A673 (cell line): ENCODE results near the gene SCAMP3.

Experiments
- EZH2 ChIP-seq: fragments of 200-600 bp; sonication (generic); IDR thresholded peaks from 2 replicates; pipeline ENCODE4 v1.6.1; 2017; ENCODE audit warnings: borderline replicate concordance, low read depth, mild to moderate bottlenecking, mixed read lengths, antibody characterized with exemption, low read length; ENCODE audit not compliant: poor library complexity, severe bottlenecking
- TF ChIP-seq, protein P1 (sequence below): fragments of 300-800, 200-600 bp; sonication (generic); conservative IDR thresholded peaks from 2 replicates; pipeline ENCODE4 v1.5.1; 2017; ENCODE audit warnings: low read depth, mild to moderate bottlenecking, antibody characterized with exemption, low read length, moderate library complexity, mixed read lengths

DNA sequence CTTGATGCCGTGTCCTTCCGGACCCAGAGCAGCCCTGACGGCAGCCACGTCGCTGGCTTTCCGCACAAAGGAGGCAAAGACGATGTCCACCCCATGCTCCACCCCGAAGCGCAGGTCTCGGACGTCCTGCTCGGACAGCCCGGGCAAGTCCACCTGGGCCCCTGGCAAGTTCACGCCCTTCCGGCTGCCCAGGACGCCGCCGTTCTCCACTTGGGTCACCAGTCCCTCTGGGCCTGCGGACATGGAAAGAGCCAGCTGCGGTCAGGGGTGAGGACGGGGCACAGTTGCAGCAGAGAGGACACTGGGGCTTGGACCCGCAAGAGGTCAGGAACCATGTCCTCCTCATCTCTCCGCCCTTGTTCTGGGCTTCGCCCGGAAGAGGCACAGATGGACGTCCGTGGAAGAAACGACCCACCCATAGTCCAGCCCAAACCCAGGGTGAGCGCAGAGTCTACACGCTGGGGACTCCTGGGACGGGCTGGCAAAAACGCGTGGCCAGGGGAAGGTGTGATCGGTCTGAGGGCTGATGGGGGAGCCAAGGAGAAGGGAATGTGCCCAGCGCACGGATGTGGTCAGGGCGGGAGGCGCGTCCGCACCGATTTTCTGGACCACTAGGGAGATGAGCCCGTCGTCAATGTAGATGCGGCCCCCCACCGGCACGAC, 32.5 kb upstream of the SCAMP3 start:
- TF ChIP-seq, protein P1, sequence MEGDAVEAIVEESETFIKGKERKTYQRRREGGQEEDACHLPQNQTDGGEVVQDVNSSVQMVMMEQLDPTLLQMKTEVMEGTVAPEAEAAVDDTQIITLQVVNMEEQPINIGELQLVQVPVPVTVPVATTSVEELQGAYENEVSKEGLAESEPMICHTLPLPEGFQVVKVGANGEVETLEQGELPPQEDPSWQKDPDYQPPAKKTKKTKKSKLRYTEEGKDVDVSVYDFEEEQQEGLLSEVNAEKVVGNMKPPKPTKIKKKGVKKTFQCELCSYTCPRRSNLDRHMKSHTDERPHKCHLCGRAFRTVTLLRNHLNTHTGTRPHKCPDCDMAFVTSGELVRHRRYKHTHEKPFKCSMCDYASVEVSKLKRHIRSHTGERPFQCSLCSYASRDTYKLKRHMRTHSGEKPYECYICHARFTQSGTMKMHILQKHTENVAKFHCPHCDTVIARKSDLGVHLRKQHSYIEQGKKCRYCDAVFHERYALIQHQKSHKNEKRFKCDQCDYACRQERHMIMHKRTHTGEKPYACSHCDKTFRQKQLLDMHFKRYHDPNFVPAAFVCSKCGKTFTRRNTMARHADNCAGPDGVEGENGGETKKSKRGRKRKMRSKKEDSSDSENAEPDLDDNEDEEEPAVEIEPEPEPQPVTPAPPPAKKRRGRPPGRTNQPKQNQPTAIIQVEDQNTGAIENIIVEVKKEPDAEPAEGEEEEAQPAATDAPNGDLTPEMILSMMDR: no peak
- TF ChIP-seq EZH2: no peak
